Activated naive CD8-positive, alpha-beta T cell (primary cell): Measurements from ENCODE around the gene SLC25A31.
A peak's percentile ranks its signal among the peaks of the same experiment; 100 is the strongest.

Experiments
- H3K27ac Mint-ChIP-seq: one replicate; pipeline ENCODE4 v1.8.0; 2021; ENCODE audit warnings: mixed read lengths
- H3K27me3 Mint-ChIP-seq: one replicate; pipeline ENCODE4 v1.8.0; 2021; ENCODE audit warnings: mixed read lengths
- H3K36me3 Mint-ChIP-seq: one replicate; pipeline ENCODE4 v1.8.0; 2021; ENCODE audit warnings: mixed read lengths
- H3K4me1 Mint-ChIP-seq: one replicate; pipeline ENCODE4 v1.8.0; 2021; ENCODE audit warnings: low read depth, mixed read lengths
- H3K4me3 Mint-ChIP-seq: one replicate; pipeline ENCODE4 v1.8.0; 2021; ENCODE audit warnings: mild to moderate bottlenecking, mixed read lengths
- H3K9me3 Mint-ChIP-seq: one replicate; pipeline ENCODE4 v1.8.0; 2021; ENCODE audit warnings: low read depth, mixed read lengths

The SLC25A31 gene

DNA sequence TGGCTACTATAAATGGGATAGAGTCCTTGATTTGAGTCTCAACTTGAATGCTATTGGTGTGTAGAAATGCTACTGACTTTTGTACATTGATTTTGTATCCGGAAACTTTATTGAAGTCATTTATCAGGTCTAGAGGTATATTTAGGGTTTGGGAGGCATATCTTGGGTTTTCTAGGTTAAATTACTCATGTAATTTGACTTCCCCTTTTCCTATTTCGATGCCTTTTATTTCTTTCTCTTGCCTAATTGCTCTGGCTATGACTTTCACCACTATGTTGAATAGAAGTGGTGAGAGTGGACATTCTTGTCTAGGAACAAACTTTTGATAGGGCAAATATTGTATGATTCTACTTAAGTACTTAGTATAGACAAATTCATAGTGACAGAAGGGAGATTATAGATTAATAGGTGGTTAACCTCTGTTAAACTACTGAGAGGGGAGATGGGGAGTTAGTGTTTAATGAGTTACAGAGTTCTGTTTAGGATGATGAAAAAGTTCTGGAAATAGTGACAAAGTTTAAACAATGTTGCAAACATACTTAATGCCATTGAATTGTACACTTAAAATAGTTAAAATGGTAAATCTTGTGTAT is 29.1 kb downstream of the SLC25A31 start:
- H3K9me3 Mint-ChIP-seq, result peaks cover 10% of the 10 kb centered on the region
- no peaks in the 10 kb centered on the region for H3K4me1 Mint-ChIP-seq
- H3K36me3 Mint-ChIP-seq, result no peaks in the 10 kb centered on the region
- H3K4me3 Mint-ChIP-seq, result no peak overlapping the region
- no peak overlapping the region for H3K27ac Mint-ChIP-seq
- peaks cover 3% of the 10 kb centered on the region for H3K27me3 Mint-ChIP-seq

DNA sequence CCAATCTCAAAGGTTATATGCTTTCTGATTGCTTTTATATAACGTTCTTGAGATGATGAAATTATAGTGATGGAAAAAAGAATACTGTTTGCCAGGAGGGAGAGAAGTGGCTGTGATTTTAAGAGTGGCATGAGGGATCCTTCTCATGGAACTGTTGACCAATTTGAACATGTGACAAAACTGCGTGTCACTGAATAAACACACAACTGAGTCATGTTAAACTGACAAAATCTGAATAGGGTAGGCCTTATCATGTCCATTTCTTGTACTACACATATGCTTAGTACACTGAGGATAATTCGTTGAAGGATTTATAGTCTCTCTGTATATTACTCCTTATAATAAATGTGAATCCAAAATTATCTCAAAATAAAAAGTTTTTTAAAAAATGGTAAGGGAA is 29.7 kb downstream of the SLC25A31 start:
- no peak overlapping the region for H3K4me3 Mint-ChIP-seq

DNA sequence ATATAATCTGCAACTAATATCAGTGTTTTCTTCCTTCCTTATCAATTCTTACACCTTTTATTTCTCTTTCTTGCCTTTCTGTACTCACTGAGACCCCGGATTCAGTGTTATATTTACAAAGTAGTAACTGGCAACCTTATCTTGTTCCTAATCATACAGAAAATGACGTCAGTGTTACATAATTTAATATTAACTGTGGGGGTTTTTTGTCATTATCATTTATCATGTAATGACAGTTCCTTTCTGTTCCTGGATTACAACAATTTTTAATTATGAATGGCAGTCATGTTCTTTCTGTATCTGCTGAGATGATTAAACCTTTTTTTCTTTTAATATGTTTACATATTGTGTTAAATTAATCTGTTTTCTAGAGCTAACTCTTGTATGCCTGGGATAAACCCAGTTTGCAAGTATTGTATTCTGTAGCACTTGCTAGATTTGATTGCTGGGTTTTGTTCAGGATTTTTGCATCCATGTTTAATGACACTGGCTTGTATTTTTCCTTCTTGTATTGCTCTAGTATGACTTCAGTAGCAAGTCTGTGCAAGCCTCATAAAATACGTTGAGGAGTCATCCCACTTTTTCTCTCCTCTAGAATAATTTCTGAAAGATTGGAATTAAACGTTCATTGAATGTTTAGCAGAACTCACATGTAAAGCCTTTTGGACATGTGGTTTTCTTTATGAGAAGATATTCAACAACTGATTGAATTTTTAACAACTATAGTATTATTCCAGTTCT is 41.5 kb downstream of the SLC25A31 start:
- Mint-ChIP-seq H3K27ac (no peak overlapping the region), H3K4me3 (no peak overlapping the region), H3K4me1 (no peaks in the 10 kb centered on the region), H3K27me3 (peaks cover 20% of the 10 kb centered on the region), H3K9me3 (no peaks in the 10 kb centered on the region), H3K36me3 (no peaks in the 10 kb centered on the region)

More for the DNA sequence above, 29.7 kb downstream of the SLC25A31 start:
- Mint-ChIP-seq H3K27ac (no peak overlapping the region), H3K9me3 (peaks cover 10% of the 10 kb centered on the region), H3K4me1 (no peaks in the 10 kb centered on the region), H3K36me3 (no peaks in the 10 kb centered on the region), H3K27me3 (peaks cover 3% of the 10 kb centered on the region)

DNA sequence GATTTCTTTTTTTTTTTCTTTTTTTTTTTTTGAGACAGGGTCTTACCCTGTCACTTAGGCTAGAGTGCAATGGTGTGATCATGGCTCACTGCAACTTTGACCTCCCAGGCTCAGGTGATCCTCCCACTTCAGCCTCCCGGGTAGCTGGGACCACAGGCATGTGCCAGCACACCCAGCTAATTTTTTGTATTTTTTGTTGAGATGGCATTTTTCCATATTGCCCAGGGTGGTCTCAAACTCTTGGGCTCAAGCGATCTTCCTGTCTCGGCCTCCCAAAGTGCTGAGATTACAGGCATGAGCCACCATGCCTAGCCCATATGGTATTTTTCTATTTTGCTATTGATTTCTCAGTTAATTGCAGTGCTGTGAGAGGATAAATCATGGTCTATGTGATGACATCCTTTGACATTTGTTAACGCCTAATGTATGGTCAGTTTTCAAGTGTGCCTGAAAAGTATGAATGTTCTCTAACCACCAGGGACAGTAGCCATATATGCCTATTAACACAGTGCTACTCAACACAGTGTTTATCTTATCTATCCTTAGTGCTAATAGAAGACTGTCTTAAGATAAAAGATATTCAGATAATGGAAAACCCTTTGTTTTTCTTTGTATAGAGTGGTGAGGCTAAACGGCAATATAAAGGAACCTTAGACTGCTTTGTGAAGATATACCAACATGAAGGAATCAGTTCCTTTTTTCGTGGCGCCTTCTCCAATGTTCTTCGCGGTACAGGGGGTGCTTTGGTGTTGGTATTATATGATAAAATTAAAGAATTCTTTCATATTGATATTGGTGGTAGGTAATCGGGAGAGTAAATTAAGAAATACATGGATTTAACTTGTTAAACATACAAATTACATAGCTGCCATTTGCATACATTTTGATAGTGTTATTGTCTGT is 42.8 kb downstream of the SLC25A31 start:
- peaks cover 27% of the 10 kb centered on the region for H3K27me3 Mint-ChIP-seq

DNA sequence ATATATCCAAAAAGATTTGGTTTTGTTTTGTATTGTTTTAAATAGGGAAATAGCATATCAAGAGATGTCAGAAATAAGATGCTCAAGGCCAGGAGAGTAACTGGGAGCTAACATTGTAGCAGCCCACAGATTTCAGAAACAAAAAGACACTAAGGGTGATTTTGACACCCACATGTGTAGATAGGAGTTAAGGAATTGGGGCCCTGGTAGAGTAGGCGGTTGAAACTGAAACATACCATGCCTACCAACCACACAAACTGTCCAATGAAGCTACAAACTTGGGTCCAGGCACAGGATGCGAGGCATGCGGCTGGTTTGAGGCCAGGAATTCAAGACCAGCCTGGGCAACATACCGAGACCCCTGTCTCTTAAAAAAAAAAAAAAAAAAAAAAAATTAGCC is 45.6 kb downstream of the SLC25A31 start:
- Mint-ChIP-seq H3K36me3 (no peaks in the 10 kb centered on the region), H3K27me3 (peaks cover 35% of the 10 kb centered on the region), H3K4me1 (no peaks in the 10 kb centered on the region), H3K4me3 (no peak overlapping the region), H3K9me3 (no peaks in the 10 kb centered on the region), H3K27ac (no peak overlapping the region)

More for the DNA sequence above, 42.8 kb downstream of the SLC25A31 start:
- no peaks in the 10 kb centered on the region for H3K4me1 Mint-ChIP-seq
- H3K27ac Mint-ChIP-seq, result no peak overlapping the region
- no peaks in the 10 kb centered on the region for H3K9me3 Mint-ChIP-seq
- no peak overlapping the region for H3K4me3 Mint-ChIP-seq
- H3K36me3 Mint-ChIP-seq, result no peaks in the 10 kb centered on the region

DNA sequence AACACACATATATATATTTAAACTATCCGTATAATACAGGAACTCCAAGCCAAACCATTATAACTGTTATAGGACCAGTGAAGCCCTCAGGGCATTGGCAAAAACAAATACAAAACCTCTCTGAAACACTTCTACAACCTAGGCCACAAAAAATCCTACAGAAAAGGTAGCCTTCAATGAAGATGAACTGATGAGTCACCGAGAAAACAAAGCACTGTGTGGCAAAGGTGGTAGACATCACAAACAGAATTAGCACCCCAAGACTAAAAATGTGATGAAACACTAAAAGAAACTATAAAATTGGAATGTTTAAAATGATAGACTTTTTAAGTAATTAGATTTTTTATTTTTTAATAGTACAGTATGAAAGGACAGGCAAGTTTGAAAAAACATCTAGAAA is 46.4 kb downstream of the SLC25A31 start:
- Mint-ChIP-seq H3K27me3 (peaks cover 41% of the 10 kb centered on the region), H3K4me3 (no peak overlapping the region), H3K9me3 (no peaks in the 10 kb centered on the region), H3K4me1 (peaks cover 7% of the 10 kb centered on the region), H3K27ac (no peak overlapping the region), H3K36me3 (no peaks in the 10 kb centered on the region)

DNA sequence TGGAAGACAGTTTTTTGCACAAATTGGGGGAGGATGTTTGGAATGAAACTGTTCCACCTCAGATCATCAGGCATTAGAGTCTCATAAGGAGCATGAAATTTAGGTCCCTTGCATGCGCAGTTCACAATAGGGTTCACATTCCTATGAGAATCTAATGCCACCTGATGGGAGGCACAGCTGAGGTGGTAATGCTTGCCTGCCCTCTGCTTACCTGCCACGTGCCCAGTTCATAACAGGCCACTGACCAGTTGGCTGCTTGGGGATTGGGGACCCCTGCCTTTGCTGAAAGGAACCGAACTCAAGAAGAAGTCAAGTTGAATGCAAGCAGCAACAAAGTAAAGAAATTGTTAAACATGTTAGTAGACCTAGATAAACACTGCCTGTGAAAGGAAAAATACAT is 47.3 kb downstream of the SLC25A31 start:
- Mint-ChIP-seq H3K27ac (no peak overlapping the region), H3K4me3 (no peak overlapping the region), H3K9me3 (no peaks in the 10 kb centered on the region), H3K36me3 (no peaks in the 10 kb centered on the region), H3K4me1 (peaks cover 10% of the 10 kb centered on the region), H3K27me3 (peaks cover 43% of the 10 kb centered on the region)

DNA sequence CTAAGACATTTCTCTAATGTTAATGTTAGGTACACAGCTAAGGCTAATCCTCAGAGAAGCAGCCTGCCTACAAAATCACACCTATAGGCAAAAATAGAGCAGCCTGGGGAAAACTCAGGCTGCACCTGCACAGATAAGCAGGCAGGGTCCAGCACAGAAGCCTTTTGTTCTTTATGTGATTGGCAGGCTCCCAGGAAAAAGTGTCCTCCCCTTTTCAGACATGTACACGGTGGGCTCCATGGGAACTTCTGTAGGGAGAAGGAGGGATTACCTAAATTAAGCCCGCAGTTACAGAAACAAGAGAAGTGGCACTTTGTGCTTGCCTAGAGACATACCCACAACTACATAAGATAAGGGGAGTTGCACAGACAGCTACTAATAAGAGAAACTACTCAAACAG is 47.9 kb downstream of the SLC25A31 start:
- Mint-ChIP-seq H3K27me3 (peaks cover 45% of the 10 kb centered on the region), H3K4me3 (no peak overlapping the region), H3K9me3 (peaks cover under 1% of the 10 kb centered on the region)

DNA sequence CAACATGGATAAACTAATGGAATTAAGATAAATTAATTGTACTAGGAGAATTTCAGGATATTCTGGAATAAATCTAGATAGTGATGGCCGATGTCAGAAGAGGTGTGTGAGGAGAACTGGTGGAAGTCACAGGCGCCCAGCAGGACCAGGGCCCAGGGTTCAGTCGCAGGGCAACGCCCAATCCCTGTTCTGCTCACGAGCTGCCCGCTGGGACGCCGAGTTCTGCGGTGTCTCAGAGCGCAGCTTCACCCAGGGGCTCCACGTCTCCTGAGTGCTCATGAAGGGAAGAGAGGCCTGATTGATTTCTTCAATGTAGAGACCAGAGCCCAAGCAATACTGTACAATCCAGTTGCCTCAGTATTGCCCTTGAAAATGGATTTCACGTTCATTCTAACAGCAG is 50.4 kb downstream of the SLC25A31 start:
- Mint-ChIP-seq H3K4me3 (peak overlapping the region; percentile 85), H3K4me1 (peaks cover 21% of the 10 kb centered on the region), H3K9me3 (peaks cover 6% of the 10 kb centered on the region), H3K36me3 (no peaks in the 10 kb centered on the region), H3K27me3 (peaks cover 51% of the 10 kb centered on the region), H3K27ac (no peak overlapping the region)

More for the DNA sequence above, 47.9 kb downstream of the SLC25A31 start:
- Mint-ChIP-seq H3K36me3 (no peaks in the 10 kb centered on the region), H3K27ac (no peak overlapping the region), H3K4me1 (peaks cover 16% of the 10 kb centered on the region)

DNA sequence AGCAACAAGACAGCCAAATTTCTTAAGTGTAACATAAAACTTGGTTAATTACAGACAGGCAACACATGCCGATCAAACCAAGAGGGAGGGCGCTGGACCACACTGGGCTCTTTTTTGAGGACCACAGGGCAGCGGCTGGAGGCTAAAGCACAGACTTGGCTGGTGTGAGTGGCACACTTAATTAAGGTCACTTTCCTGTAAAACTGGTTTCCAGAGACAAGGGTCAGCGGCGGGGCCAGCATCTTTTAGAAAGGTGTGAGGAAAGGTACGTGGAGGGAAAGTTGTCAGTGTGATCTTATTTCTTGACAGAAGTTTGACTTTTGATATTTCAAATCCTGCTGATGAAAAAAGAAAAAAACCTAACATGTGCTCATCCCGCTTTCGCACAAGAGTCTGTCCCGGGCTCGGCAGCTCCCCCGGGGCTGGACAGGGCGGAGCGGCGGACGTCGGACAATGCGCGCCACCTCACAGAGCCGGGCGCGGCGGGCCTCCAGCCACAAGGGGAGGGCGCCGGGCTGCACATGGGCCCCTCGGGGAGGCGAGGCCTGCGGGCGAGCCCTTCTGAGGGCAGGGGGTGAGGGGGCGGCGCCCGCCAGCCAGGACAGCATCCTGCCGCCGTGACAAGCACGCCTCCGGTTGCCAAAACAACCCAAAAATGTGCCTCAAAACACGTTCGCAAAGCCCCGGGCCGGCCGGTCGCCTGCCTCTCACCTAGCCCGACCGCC is 51.3 kb downstream of the SLC25A31 start:
- peak overlapping the region; percentile 3 for H3K27ac Mint-ChIP-seq
- peaks cover 6% of the 10 kb centered on the region for H3K9me3 Mint-ChIP-seq
- H3K4me3 Mint-ChIP-seq, result peak overlapping the region; percentile 85
- peaks cover 50% of the 10 kb centered on the region for H3K27me3 Mint-ChIP-seq
- H3K4me1 Mint-ChIP-seq, result peaks cover 21% of the 10 kb centered on the region
- H3K36me3 Mint-ChIP-seq, result no peaks in the 10 kb centered on the region

DNA sequence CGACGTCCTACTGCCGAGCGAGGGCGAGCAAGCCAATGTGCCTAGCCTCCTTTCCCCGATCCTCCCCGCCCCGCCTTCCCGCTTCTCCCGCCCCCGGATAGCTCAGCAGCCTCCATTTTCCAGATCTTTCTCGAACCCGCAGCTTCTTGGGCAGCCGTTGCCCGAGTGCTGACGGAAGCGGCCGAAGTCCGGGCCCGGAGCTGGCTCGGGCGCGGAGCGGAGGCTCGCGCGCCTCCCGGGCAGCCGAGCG is 51.8 kb downstream of the SLC25A31 start:
- Mint-ChIP-seq H3K4me3 (peak overlapping the region; percentile 13), H3K9me3 (peaks cover 6% of the 10 kb centered on the region), H3K27me3 (peaks cover 52% of the 10 kb centered on the region), H3K36me3 (no peaks in the 10 kb centered on the region), H3K27ac (no peak overlapping the region), H3K4me1 (peaks cover 21% of the 10 kb centered on the region)

DNA sequence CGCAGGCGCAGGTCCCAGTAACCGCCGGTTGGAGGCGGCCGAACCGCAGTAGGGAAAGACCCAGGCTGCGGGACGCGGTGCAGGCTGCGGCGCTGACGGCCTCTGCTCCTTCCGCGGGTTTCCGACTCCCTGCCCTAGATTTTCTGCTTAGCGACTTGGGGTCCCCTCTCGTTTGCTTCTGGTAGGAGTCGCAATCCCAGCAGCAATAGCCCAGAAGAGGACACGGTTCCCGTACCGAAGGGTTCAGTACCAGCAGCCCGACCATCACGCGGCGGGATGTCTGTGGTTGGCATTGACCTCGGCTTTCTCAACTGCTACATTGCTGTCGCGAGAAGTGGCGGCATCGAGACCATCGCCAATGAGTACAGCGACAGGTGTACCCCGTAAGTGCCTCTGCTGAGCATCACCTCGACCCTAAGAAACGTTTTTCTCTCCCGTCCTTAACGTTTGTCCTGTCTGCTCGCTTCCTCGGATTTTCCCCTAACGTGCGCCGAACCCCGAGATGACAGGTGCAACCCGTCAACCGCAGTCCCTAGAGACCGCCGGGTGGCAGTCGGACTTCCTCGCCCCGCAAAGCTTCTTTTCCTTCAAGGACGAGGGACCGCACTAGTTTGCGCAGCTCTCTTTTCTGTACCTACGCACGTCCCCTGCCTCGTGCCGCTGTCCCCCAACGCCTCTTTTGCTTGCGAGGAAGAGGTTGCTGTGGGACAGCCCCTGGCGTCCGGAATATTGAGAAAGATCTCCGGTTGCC is 52.2 kb downstream of the SLC25A31 start, which contains the start of gene HSPA4L:
Gene HSPA4L, plus strand, starts transcription at position 48 of the 751 bp plus-strand sequence. Its CDS starts 229 bp downstream, at position 277.
- Mint-ChIP-seq H3K4me3 (peak within 1 kb of the TSS; percentile 88), H3K27me3 (peaks cover 50% of the 10 kb centered on the region), H3K4me1 (peaks cover 21% of the 10 kb centered on the region), H3K27ac (peak within 1 kb of the TSS; percentile 3), H3K9me3 (peaks cover 6% of the 10 kb centered on the region), H3K36me3 (no peaks in the 10 kb centered on the region)

DNA sequence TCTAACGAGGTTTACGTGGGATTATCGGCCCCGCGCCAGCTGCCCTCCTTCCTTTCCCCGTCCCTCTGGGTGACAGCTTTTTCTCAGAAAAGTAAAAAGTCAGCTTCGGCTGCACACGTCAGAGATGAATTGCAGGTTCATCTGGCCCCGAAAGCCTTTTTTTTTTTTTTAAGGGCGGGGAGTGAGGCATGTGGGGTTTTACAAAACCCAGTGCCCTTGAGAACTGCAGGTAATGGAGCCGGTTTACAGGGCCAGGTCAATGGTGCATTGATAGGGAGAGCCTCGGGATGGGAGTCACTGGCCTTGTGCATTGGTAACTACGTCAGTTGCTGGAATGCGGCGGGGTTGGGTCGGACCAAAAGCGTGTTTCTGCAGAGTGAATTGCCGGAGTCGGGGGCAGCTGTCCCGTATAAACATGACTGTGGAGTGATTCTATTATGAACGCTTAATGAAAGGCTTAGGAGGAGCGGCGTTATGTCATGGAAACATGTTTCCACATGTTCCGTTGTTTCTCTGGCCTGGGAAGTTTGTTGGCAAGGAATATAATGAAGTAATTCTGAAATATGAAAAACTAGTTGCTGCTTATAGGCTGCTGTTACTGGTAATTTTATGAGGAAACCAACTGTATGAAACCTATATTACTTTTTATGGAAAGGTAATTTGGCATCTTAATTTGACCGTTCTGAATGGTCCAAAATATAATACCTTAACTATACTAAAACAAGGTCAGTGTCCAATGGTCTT is 53.0 kb downstream of the SLC25A31 start:
- Mint-ChIP-seq H3K27me3 (peaks cover 45% of the 10 kb centered on the region), H3K36me3 (no peaks in the 10 kb centered on the region), H3K4me1 (peaks cover 21% of the 10 kb centered on the region), H3K9me3 (peaks cover 6% of the 10 kb centered on the region), H3K4me3 (peak overlapping the region; percentile 88), H3K27ac (no peak overlapping the region)
